ENCODE data around the gene PEX6. TPM values are rescaled to one million over a fixed set of nuclear protein-coding genes. Genes with fewer than 3 reads are reported as not detected.

Gene PEX6
- total and polyA plus RNA-seq, 2 of the 13 experiments (the other 11 are each of a cell fraction or from before 2014, with no cell fraction given) = 5.1 to 6.7 TPM

DNA sequence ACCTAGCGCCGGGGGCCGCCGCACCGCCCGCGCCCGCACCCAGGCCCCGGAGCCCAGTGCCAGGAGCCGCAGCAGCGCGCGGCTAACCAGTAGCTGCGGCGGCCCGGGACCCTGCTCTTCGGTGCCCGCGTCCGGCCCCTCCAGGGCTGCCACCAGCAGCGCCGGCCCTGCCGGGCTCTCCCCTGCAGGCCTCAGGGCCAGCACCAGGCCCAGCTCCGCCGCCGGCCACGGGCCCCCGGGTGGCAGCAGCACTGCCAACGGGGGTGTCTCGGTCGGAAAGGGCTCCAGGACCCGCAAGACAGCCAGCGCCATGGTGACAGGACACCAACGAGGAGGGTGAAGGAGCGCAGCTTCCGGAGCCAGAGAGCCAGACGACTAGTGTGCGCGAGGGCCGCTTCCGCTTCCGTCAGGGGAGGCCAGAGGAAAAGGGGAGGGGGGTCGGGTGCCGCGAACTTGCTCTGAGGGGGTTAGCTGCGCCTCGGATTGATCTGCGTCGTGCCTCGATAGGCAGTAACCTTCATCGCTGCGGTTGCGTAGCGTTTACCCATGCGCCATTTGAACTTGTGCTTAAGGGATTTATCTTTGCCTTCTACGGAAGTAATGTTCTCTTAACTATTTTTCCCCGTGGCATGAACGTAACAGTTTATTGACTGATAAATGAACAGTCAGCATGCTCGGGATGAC, at the start of gene PEX6 (continued):
- TF ChIP-seq HNF4G (IDR thresholded peaks at IDR 0.05; ENCODE audit: borderline replicate concordance, low read depth, low read length) (no peak; the same call in 1 of the 2 replicates), HNF4G (CRISPR knock-in tag; IDR thresholded peaks at IDR 0.05; ENCODE audit: borderline replicate concordance, low read depth) (peak; percentile 63), SAP130 (CRISPR knock-in tag; IDR thresholded peaks at IDR 0.05; ENCODE audit: low read depth) (peak; percentile 97), ZNF720 (CRISPR knock-in tag; IDR thresholded peaks at IDR 0.05) (no peak), SMAD9 (CRISPR knock-in tag; IDR thresholded peaks at IDR 0.05) (peak; percentile 88; the same call in 1 of the 2 replicates), DMTF1 (CRISPR knock-in tag; IDR thresholded peaks at IDR 0.05) (no peak), NFRKB (IDR thresholded peaks at IDR 0.05) (no peak), ZNF572 (CRISPR knock-in tag; IDR thresholded peaks at IDR 0.05) (no peak; the same call in 1 of the 2 replicates), NFE2L2 (IDR thresholded peaks at IDR 0.05; ENCODE audit: low read length) (no peak), SIX4 (CRISPR knock-in tag; IDR thresholded peaks at IDR 0.05) (peak; percentile 28; the same call in 1 of the 2 replicates), SKIL (CRISPR knock-in tag; IDR thresholded peaks at IDR 0.05; ENCODE audit: borderline replicate concordance) (no peak; the same call in 1 of the 2 replicates), RFXAP (CRISPR knock-in tag; IDR thresholded peaks at IDR 0.05; ENCODE audit: borderline replicate concordance) (peak; percentile 49; the same call in 1 of the 2 replicates), BORCS8-MEF2B (CRISPR knock-in tag; IDR thresholded peaks at IDR 0.05) (no peak), KLF15 (CRISPR knock-in tag; IDR thresholded peaks at IDR 0.05; ENCODE audit: borderline replicate concordance) (no peak), MXI1 (IDR thresholded peaks at IDR 0.05; ENCODE audit: borderline replicate concordance, low read depth, low read length) (peak; percentile 93; the same call in 2 of the 3 replicates), ZFAT (CRISPR knock-in tag; conservative IDR thresholded peaks at IDR 0.05) (no peak)
- TF ChIP-seq, protein P1, sequence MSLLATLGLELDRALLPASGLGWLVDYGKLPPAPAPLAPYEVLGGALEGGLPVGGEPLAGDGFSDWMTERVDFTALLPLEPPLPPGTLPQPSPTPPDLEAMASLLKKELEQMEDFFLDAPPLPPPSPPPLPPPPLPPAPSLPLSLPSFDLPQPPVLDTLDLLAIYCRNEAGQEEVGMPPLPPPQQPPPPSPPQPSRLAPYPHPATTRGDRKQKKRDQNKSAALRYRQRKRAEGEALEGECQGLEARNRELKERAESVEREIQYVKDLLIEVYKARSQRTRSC (CRISPR knock-in tag; IDR thresholded peaks at IDR 0.05; ENCODE audit: low read depth) = 0 out of 2 replicates have a peak, but pooled peaks have one; percentile 5
- TF ChIP-seq, protein P2, sequence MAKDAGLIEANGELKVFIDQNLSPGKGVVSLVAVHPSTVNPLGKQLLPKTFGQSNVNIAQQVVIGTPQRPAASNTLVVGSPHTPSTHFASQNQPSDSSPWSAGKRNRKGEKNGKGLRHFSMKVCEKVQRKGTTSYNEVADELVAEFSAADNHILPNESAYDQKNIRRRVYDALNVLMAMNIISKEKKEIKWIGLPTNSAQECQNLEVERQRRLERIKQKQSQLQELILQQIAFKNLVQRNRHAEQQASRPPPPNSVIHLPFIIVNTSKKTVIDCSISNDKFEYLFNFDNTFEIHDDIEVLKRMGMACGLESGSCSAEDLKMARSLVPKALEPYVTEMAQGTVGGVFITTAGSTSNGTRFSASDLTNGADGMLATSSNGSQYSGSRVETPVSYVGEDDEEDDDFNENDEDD (CRISPR knock-in tag; IDR thresholded peaks at IDR 0.05; ENCODE audit: borderline replicate concordance) = peak; percentile 52; the same call in 1 of the 2 replicates
- TF ChIP-seq, protein P3, sequence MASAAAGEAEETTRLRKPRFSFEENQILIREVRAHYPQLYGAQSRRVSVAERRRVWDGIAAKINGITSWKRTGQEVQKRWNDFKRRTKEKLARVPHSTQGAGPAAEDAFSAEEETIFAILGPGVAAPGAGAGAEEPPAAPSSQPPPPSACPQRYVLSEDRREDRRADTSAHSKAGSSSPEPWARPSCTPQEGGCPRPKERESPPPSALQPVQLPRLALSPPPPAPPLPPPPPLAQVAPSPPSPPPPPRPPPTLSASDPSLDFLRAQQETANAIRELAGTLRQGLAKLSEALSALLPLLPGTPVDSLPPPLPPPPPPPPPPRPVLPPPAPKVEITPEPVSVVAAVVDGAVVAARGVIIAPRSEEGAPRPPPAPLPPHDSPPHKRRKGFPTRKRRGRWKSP (CRISPR knock-in tag; IDR thresholded peaks at IDR 0.05) = peak; percentile 93; the same call in 1 of the 2 replicates
- TF ChIP-seq, protein P4, sequence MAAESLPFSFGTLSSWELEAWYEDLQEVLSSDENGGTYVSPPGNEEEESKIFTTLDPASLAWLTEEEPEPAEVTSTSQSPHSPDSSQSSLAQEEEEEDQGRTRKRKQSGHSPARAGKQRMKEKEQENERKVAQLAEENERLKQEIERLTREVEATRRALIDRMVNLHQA (CRISPR knock-in tag; IDR thresholded peaks at IDR 0.05) = no peak

All from HepG2 (cell line).